VCaP (cell line): Measurements from ENCODE around the gene HOXB1.

Source experiments
- H3K27ac ChIP-seq: fragments of 450-650 bp; 2 replicates; pipeline ENCODE4 v1.5.1; 2017
- TF ChIP-seq, protein P1 (sequence below): fragments of 450-650 bp; conservative IDR thresholded peaks from 2 replicates; pipeline ENCODE4 v1.5.1; 2017; ENCODE audit warnings: mild to moderate bottlenecking, moderate library complexity

The HOXB1 gene

DNA sequence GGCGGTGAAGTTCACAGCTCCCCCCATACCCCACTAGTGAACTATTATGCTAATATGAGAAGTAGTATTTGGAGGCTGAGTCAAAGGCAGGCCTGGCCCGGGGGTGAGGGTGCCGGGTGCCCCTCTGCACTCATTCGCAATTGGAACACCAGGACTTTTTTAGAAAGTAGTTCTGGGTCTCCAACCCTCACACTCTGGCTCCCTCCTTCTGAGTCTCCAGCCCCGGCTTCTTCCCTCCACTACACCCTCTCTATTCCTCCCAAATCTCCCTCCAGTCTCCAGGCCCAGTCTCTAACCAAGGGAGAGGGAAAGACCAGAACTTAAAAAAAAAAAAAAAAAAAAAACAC is 25.4 kb upstream of the HOXB1 start:
- TF ChIP-seq, protein P1, sequence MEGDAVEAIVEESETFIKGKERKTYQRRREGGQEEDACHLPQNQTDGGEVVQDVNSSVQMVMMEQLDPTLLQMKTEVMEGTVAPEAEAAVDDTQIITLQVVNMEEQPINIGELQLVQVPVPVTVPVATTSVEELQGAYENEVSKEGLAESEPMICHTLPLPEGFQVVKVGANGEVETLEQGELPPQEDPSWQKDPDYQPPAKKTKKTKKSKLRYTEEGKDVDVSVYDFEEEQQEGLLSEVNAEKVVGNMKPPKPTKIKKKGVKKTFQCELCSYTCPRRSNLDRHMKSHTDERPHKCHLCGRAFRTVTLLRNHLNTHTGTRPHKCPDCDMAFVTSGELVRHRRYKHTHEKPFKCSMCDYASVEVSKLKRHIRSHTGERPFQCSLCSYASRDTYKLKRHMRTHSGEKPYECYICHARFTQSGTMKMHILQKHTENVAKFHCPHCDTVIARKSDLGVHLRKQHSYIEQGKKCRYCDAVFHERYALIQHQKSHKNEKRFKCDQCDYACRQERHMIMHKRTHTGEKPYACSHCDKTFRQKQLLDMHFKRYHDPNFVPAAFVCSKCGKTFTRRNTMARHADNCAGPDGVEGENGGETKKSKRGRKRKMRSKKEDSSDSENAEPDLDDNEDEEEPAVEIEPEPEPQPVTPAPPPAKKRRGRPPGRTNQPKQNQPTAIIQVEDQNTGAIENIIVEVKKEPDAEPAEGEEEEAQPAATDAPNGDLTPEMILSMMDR, result no peak
- H3K27ac ChIP-seq, result no peak overlapping the region

DNA sequence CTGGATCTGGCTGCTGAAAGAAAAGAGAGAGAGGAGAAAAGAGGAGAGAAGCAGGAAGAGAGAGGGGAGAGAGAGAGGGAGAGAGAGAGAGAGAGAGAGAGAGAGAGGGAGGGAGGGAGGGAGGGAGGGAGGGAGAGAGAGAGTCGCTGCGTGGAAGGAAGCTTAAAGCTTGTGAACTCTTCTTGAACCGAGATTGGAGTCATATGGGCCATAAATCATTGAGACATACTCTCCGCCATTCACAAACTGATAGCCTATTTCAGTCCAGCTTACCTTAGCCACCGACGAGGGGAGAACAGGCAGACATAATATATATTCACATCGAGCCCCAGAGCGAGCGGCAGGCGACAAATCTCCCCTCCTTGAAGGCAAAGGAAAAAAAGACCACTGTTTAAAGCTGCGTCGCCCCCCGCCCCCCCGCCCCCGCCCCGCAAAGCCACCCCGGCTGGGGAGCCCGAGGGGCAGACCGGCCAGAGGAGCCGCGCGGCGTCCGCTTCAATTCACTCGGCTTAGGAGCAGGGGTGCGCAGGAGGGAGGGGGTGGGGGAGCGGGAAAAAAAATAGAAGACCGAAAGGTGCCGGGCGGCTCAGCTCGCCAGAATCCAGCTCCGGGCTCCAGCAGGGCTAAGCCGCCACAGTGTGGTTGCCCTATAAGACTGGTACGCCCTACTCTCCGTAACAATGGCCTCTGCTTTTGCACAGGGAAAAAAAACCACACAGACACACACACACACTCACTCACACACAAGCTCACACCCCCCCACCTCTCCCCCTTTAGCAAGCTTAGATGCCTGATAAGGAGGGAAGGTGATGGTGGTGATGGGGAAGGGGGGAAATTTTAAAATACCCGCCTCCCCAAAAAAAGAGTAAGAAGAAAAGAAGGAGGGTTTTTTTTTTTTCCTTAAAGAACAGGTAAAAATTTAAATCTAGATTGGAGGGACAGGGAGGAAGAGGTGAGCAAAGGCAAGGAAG is 24.7 kb upstream of the HOXB1 start:
- TF ChIP-seq, protein P1, result no peak
- H3K27ac ChIP-seq, result peak overlapping the region; percentile 38; the same call in 1 of the 2 replicates

DNA sequence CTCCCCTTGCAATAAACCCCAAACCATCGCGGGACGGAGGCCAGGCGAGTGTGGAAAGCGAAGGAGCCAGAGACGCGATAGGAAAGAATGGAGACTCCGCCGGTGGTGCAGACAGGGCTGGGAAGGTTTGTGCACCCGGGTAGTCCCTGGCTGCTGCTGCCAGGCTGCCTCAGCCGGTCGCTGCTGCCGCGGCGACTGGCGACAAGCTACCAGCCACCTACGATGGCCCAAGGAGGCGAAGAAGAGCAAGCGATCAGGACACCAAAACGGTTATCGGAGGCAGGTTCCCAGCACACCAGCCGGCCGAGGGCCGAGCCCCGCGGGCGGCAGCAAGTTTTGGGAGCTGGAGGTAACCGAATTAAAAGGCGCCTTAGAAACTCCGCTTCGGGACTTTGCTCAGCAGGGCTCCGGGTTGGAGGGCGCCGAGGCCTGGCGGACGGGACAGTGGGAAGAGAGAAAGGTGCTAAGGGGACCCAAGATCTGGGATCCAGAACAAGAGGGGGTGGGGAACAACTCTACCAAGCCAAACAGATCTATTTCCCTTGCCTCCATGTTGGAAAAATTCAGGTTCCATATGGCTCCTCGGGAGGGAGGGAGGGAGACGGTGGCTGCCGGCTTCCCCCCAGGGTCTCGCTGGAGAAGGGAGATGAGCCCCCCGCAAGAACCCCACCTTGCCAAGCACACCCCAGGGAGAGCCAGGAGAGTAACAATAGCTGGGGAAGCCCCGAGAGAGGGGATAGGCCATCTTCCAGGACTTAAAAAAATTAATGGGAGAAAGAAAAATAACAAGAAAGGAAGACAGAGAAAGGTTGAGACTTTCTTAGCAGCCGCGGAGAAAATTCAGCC is 23.8 kb upstream of the HOXB1 start:
- TF ChIP-seq, protein P1, result no peak
- H3K27ac ChIP-seq, result no peak overlapping the region

DNA sequence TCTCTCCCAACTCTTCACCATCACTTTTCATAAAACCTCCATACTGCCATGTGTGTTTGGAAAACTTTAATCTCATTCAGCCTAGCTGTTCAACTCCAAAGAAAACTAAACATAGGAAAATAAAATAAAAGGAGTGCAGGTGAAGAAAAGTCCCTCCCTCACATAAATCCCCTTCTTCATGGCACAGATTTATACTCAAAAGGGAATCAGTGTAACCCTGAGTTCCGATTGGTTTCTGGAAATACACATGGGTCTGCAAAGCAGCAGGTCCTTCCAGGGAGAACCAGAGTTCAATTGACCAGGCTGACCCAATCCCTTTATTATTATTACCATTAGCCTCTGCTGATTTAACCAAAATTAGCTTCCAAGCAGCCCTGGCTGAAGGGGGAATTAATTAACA is 23.0 kb upstream of the HOXB1 start:
- no peak overlapping the region for H3K27ac ChIP-seq
- TF ChIP-seq, protein P1, result no peak

DNA sequence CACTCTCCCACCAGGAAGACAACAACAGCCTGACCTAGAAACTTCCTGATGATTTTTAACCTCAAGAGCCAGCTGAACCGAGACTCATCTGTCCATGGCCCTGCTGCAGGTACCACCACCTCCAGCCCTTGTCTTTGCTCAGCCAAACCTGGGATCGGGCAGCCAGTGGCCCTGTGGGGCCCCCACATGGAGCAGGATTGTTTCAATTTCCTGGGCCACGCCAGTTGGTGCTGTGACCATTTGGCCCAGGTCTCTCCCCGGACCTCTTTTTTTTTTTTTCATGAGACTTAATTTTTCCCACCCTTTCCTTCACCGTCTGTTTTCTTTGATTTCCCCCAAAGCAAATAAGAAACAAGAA is 22.4 kb upstream of the HOXB1 start:
- TF ChIP-seq, protein P1, result no peak
- no peak overlapping the region for H3K27ac ChIP-seq

DNA sequence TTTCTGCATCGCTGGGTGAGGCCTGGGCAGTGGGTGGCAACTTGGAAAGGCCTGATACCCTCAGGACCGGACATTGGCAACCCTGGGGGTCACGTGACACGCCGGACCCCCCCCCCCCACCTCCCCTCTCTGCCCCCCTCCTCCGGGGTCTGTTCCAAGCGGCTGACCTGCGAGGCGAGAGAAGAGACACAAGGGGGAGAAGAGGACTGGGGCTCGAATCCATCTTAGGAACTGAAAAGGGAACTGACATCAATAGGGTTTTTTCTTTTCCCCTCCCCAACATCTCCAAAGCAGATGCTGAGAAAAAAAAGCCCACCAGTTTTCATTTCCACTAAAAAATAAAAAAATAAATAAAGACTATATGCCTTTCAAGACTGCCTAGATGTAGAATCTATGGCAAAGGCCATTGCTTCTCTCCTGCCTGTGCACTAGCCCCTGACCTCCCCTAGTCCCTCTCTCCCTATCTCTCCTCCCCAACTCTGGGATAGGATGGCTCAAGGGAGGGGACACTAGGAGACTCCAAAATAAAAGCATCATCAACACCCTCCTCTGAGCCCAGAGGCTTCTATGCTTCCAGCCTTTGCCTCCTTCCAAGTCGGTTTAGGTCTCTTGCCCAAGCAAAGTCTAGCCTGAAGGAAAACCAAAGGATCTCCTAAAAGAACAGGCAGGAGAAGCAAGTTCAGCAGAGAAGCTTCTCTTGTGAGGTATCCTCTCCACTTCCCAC is 21.8 kb upstream of the HOXB1 start:
- no peak overlapping the region for H3K27ac ChIP-seq
- TF ChIP-seq, protein P1, result no peak
